Measurements from ENCODE around the gene CALM3. TPM values are rescaled to one million over a fixed set of nuclear protein-coding genes. Genes with fewer than 3 reads are reported as not detected.

CALM3 gene
- total and polyA plus RNA-seq, 9 donors, result 80.5 to 646 (median 225) TPM

DNA sequence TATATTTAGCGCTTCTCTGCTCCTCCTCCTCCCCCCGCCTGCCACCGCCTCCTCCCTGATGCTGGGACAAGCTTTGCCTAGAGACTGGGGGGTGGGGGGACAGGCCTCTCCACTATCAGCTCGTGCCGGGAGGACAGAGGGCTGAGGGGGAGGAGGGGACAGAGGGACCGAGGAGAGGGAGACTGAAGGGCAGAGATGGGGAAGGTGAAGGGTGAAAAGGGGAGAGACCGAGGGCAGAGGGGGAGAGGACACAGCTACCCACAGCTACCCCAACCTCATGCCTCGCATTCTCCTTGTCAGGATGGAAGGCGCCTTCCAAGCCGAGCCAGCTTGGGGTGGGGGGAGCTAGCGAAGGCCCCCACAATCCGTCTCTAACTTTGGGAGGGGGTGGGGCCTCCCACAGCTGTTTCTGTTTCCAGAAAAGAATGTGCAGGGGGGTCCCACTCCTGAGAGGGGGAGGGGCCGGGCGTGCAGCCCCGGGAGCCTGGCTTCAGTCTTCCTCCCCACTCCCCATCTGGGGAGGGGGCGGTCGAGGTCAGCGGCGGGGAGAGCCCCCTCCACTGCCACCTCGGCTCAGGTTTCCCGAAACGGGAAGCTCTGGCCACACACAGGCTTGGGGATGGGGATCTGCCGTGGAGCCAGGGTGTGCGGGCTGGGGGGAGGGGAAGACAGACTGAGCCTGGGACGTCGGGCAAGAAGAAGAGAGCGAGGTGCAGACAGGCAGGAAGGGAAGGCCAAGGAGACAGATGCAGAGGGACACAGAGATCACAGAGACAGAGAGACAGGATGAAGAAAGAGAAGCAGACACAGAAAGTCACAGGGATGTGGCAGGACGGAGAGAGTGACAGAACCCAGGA is 58.2 kb downstream of the CALM3 start:
- Histone ChIP-seq H3K4me3 (peak overlapping the region; percentile 87), H3K27ac (peak overlapping the region; percentile 59 to 73), H3K36me3 (no peaks in the 10 kb centered on the region), H3K27me3 (no peaks in the 10 kb centered on the region), H3K9me3 (no peaks in the 10 kb centered on the region), H3K4me1 (ENCODE audit: insufficient read depth) (no peaks in the 10 kb centered on the region)
- 2 to 3% (median 3%) methylated on average over 28 of the region's 28 CpGs for WGBS, 3 donors
- peak; percentile 51 to 73 (median 68) for DNase-seq
- TF ChIP-seq POLR2A (IDR thresholded peaks at IDR 0.05), result peak; percentile 7
- no peak for TF ChIP-seq EP300 (IDR thresholded peaks at IDR 0.05)
- TF ChIP-seq, protein P1, sequence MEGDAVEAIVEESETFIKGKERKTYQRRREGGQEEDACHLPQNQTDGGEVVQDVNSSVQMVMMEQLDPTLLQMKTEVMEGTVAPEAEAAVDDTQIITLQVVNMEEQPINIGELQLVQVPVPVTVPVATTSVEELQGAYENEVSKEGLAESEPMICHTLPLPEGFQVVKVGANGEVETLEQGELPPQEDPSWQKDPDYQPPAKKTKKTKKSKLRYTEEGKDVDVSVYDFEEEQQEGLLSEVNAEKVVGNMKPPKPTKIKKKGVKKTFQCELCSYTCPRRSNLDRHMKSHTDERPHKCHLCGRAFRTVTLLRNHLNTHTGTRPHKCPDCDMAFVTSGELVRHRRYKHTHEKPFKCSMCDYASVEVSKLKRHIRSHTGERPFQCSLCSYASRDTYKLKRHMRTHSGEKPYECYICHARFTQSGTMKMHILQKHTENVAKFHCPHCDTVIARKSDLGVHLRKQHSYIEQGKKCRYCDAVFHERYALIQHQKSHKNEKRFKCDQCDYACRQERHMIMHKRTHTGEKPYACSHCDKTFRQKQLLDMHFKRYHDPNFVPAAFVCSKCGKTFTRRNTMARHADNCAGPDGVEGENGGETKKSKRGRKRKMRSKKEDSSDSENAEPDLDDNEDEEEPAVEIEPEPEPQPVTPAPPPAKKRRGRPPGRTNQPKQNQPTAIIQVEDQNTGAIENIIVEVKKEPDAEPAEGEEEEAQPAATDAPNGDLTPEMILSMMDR (IDR thresholded peaks at IDR 0.05), result no peak
- intact Hi-C loops (cut with DNase I), result loop anchor here in 3 of 4 donors (10.0 kb wide), 3 partner anchors 45 to 135 kb away; partner anchors contain the start of gene CALM3 (in 1 of the 3)

DNA sequence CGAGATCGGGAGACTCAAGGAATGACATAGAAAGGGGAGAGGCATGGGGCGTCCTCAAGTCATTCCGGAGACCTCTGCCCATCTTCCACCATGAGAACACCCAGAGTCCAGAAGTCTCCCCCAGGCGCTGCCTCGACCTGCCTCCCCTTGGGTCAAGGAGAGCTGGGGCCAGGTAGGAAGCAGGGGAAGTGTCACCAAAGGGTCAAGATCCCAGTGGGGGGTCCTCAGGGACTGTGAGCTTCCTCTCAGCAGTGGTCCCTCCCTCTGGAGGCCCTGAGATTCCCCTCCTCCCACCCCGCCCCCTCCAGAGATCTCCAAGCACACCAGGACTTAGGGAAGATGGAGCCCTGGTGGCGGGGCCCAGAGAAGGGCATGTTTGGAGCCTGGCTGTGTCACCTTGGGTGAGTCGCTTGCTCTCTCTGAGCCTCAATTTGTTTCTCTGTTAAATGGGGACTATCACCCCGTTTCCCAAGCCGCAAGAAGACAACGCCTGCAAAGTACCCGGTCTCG is 58.9 kb downstream of the CALM3 start:
- peak; percentile 37 to 62 (median 54) for DNase-seq
- TF ChIP-seq, protein P1 (IDR thresholded peaks at IDR 0.05), result no peak
- TF ChIP-seq EP300 (IDR thresholded peaks at IDR 0.05) (no peak), POLR2A (IDR thresholded peaks at IDR 0.05) (no peak)
- intact Hi-C loops (cut with DNase I), result loop anchor here in 3 of 4 donors (10.0 kb wide), 3 partner anchors 45 to 135 kb away; partner anchors contain the start of gene CALM3 (in 1 of the 3)

More for the DNA sequence above, 58.9 kb downstream of the CALM3 start:
- H3K4me1 ChIP-seq (ENCODE audit: insufficient read depth), result no peaks in the 10 kb centered on the region
- WGBS, 3 donors, result 0 to 1% (median 0%) methylated on average over 14 of the region's 14 CpGs
- peak overlapping the region; percentile 87 for H3K4me3 ChIP-seq
- H3K27ac ChIP-seq, result peak overlapping the region; percentile 59 to 73
- no peaks in the 10 kb centered on the region for H3K36me3 ChIP-seq
- H3K9me3 ChIP-seq, result no peaks in the 10 kb centered on the region
- no peaks in the 10 kb centered on the region for H3K27me3 ChIP-seq

Other genes starting within 250 kb of the CALM3 start
- gene CCDC8, start 187.8 kb upstream of the CALM3 start, total RNA-seq, result 10 to 100 TPM; 29.3 to 82.6 (median 67.9) TPM
- 10 to 100 TPM; 20.1 to 35.7 TPM for gene CCDC8, start 187.8 kb upstream of the CALM3 start, polyA plus RNA-seq
- under 1 TPM in 6 of 7 donors, not detected in 1; 0.25 to 0.82 (median 0.39) TPM for gene PNMA8C, start 172.4 kb upstream of the CALM3 start, total RNA-seq
- under 1 TPM; 0.15 to 0.32 TPM for gene PNMA8C, start 172.4 kb upstream of the CALM3 start, polyA plus RNA-seq
- gene PNMA8A, start 129.8 kb upstream of the CALM3 start, total RNA-seq, result 10 to 100 TPM in 6 of 7 donors, 1 to 10 TPM in 1; 8.8 to 35.3 (median 32.8) TPM
- 10 to 100 TPM in 1 of 2 donors, 1 to 10 TPM in 1; 9.9 to 13.2 TPM for gene PNMA8A, start 129.8 kb upstream of the CALM3 start, polyA plus RNA-seq
- 10 to 100 TPM in 1 of 7 donors, 1 to 10 TPM in 6; 2.8 to 10.6 (median 6.2) TPM for gene PNMA8B, start 105.5 kb upstream of the CALM3 start, total RNA-seq
- 1 to 10 TPM in 1 of 2 donors, under 1 TPM in 1; 0.97 to 5.2 TPM for gene PNMA8B, start 105.5 kb upstream of the CALM3 start, polyA plus RNA-seq
- 1 to 10 TPM in 3 of 7 donors, under 1 TPM in 4; 0.24 to 1.5 (median 0.71) TPM for gene PTGIR, start 23.8 kb downstream of the CALM3 start, total RNA-seq
- gene PTGIR, start 23.8 kb downstream of the CALM3 start, polyA plus RNA-seq, result 1 to 10 TPM in 1 of 2 donors, under 1 TPM in 1; 0.55 to 1.8 TPM
- not detected for gene GNG8, start 34.9 kb downstream of the CALM3 start, total RNA-seq
- gene GNG8, start 34.9 kb downstream of the CALM3 start, polyA plus RNA-seq, result not detected
- gene DACT3, start 59.9 kb downstream of the CALM3 start, total RNA-seq, result 10 to 100 TPM in 6 of 7 donors, 1 to 10 TPM in 1; 7.6 to 56.5 (median 20.8) TPM
- 10 to 100 TPM; 15.2 to 51.3 TPM for gene DACT3, start 59.9 kb downstream of the CALM3 start, polyA plus RNA-seq
- 10 to 100 TPM; 21.2 to 55.4 (median 46.6) TPM for gene PRKD2, start 115.8 kb downstream of the CALM3 start, total RNA-seq
- gene PRKD2, start 115.8 kb downstream of the CALM3 start, polyA plus RNA-seq, result 10 to 100 TPM; 17.7 to 29.7 TPM
- gene FKRP, start 144.7 kb downstream of the CALM3 start, total RNA-seq, result 10 to 100 TPM; 10.9 to 24.4 (median 19.0) TPM
- 10 to 100 TPM; 10.7 to 12.0 TPM for gene FKRP, start 144.7 kb downstream of the CALM3 start, polyA plus RNA-seq
- gene STRN4, start 145.1 kb downstream of the CALM3 start, total RNA-seq, result 10 to 100 TPM; 37.3 to 85.3 (median 59.1) TPM
- 10 to 100 TPM; 34.8 to 59.3 TPM for gene STRN4, start 145.1 kb downstream of the CALM3 start, polyA plus RNA-seq
- gene SLC1A5, start 187.3 kb downstream of the CALM3 start, total RNA-seq, result 100 to 1,000 TPM in 1 of 7 donors, 10 to 100 TPM in 6; 42.4 to 339 (median 65.1) TPM
- 10 to 100 TPM; 26.8 to 47.9 TPM for gene SLC1A5, start 187.3 kb downstream of the CALM3 start, polyA plus RNA-seq
- gene AP2S1, start 249.5 kb downstream of the CALM3 start, total RNA-seq, result 10 to 100 TPM; 39.9 to 86.3 (median 57.0) TPM
- gene AP2S1, start 249.5 kb downstream of the CALM3 start, polyA plus RNA-seq, result 10 to 100 TPM; 57.0 to 78.2 TPM